Thoracic aorta (tissue), 2 donors: ENCODE data around the gene ABHD14A. TPM values are rescaled to one million over a fixed set of nuclear protein-coding genes. Genes with fewer than 3 reads are reported as not detected.

Experiments used
- ATAC-seq: fragments of 150-250 bp; one replicate; pipeline ENCODE4 v1.8.0; 2017; ENCODE audit warnings: low read depth; ENCODE audit not compliant: insufficient number of reproducible peaks, low FRiP score
- DNase-seq: peaks from one replicate; pipeline ENCODE4 v3.0.0-alpha.2; 2020; ENCODE audit warnings: low spot score
- H3K27ac ChIP-seq, 2 donors: fragments of 200-600 bp; sonication (generic); 1 replicate in 1 of 2; 2 replicates in 1 of 2; pipeline ENCODE4 v1.5.1; 2016; ENCODE audit warnings: mild to moderate bottlenecking in 2 of 2, moderate library complexity in 2 of 2
- H3K27me3 ChIP-seq: fragments of 200-600 bp; sonication (generic); replicated peaks from 2 replicates; pipeline ENCODE4 v1.6.0; 2016; ENCODE audit warnings: mild to moderate bottlenecking; ENCODE audit not compliant: insufficient read depth
- H3K36me3 ChIP-seq: fragments of 200-600 bp; sonication (generic); one replicate; pipeline ENCODE4 v1.5.1; 2016
- H3K4me1 ChIP-seq, 2 donors: fragments of 200-600 bp; sonication (generic); 1 replicate in 1 of 2; 2 replicates in 1 of 2; pipeline versions ENCODE4 v1.5.1 to v1.6.0; 2016; ENCODE audit warnings: low read depth in 2 of 2, mild to moderate bottlenecking in 1 of 2; ENCODE audit not compliant: control insufficient read depth in 1 of 2
- H3K4me3 ChIP-seq: fragments of 200-600 bp; sonication (generic); 2 replicates; pipeline ENCODE4 v1.5.1; 2016; ENCODE audit warnings: mild to moderate bottlenecking
- H3K9me3 ChIP-seq: fragments of 200-600 bp; sonication (generic); 2 replicates; pipeline ENCODE4 v1.5.1; 2016
- total RNA-seq, 2 donors: library from RNA; depleted of rRNA; stranded (reverse); fragments of >200 nt; gene quantifications; one replicate each; pipeline versions ENCODE4 v1.1.0 to v1.2.3, GENCODE V29; 2016
- TF ChIP-seq, protein P1 (sequence below): fragments of 200-600 bp; sonication (generic); IDR thresholded peaks from one replicate; pipeline ENCODE4 v1.5.1; 2019; ENCODE audit warnings: antibody characterized with exemption

The ABHD14A gene
- total RNA-seq, 2 donors from 2014 or later: 9.7 to 24.0 TPM

- peaks cover 17% of the 10 kb centered on the region for H3K36me3 ChIP-seq
- peak overlapping the region; percentile 77 to 78 for H3K27ac ChIP-seq
- H3K4me3 ChIP-seq: peak overlapping the region; percentile 70
- no peaks in the 10 kb centered on the region for H3K27me3 ChIP-seq
- ATAC-seq (peak; percentile 45), DNase-seq (no peak)
- TF ChIP-seq, protein P1, sequence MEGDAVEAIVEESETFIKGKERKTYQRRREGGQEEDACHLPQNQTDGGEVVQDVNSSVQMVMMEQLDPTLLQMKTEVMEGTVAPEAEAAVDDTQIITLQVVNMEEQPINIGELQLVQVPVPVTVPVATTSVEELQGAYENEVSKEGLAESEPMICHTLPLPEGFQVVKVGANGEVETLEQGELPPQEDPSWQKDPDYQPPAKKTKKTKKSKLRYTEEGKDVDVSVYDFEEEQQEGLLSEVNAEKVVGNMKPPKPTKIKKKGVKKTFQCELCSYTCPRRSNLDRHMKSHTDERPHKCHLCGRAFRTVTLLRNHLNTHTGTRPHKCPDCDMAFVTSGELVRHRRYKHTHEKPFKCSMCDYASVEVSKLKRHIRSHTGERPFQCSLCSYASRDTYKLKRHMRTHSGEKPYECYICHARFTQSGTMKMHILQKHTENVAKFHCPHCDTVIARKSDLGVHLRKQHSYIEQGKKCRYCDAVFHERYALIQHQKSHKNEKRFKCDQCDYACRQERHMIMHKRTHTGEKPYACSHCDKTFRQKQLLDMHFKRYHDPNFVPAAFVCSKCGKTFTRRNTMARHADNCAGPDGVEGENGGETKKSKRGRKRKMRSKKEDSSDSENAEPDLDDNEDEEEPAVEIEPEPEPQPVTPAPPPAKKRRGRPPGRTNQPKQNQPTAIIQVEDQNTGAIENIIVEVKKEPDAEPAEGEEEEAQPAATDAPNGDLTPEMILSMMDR: peak; percentile 44
- H3K4me1 ChIP-seq: peaks cover 3 to 17% of the 10 kb centered on the region in 2 donors
- H3K9me3 ChIP-seq: no peaks in the 10 kb centered on the region
These were observed 18.7 kb upstream of the ABHD14A start for GRCh38 chr3:51955893-51956770.

GRCh38 chr3:51957520-51958205 is 17.2 kb upstream of the ABHD14A start:
- H3K4me3 ChIP-seq: no peak overlapping the region
- no peaks in the 10 kb centered on the region for H3K9me3 ChIP-seq
- H3K36me3 ChIP-seq: peaks cover 17% of the 10 kb centered on the region
- TF ChIP-seq, protein P1: no peak
- DNase-seq: no peak
- peaks cover 3 to 31% of the 10 kb centered on the region in 2 donors for H3K4me1 ChIP-seq
- no peak for ATAC-seq
- H3K27ac ChIP-seq: no peak overlapping the region
- H3K27me3 ChIP-seq: no peaks in the 10 kb centered on the region

DNA sequence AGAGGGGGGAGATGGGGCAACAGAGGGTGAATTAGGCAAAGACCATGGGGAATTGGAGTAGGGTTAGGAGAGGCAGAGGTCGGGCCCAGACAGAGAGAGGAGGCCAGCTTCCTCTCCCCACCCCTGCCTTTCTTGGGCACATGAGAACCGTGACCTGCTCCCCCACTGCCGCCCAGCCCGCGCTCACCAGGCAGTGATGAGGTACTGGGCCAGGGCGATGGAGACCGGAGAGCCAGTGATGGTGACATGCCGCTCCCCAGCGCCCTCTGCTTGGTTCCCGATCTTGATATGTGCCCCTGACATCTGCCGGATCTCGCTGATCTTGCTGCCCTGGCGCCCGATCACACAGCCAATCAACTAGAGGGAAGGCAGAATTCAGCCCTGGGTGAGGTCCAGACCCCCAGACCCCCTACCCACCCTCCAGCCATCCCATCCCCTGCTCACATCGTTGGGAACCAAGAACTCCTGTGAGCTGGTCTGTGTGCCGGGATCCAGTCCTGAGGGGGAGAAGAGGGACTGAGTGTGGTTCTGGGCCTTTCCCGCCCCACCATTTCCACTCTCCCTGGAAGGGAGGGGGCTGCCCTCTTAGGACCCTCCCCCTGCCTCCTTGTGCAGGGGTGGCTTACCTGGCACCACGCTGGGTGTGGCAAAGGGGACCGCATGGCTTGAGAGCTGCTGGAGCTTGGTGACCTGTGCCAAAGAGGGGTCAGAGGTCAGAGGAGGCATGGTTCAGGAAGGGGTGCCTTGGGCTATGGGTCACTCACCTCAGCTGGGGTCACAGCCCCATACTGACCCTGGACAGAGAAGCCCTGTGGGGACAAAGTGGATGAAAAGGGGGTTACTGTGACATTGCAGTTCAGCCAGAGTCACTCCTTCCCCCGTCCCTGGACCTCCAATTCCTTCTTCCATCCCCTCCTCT is 16.0 kb upstream of the ABHD14A start:
- Histone ChIP-seq H3K27ac (no peak overlapping the region), H3K4me1 (peaks cover 3 to 43% of the 10 kb centered on the region in 2 donors), H3K9me3 (no peaks in the 10 kb centered on the region), H3K36me3 (peaks cover 17% of the 10 kb centered on the region), H3K4me3 (no peak overlapping the region), H3K27me3 (no peaks in the 10 kb centered on the region)
- DNase-seq (no peak), ATAC-seq (no peak)
- TF ChIP-seq, protein P1: no peak

DNA sequence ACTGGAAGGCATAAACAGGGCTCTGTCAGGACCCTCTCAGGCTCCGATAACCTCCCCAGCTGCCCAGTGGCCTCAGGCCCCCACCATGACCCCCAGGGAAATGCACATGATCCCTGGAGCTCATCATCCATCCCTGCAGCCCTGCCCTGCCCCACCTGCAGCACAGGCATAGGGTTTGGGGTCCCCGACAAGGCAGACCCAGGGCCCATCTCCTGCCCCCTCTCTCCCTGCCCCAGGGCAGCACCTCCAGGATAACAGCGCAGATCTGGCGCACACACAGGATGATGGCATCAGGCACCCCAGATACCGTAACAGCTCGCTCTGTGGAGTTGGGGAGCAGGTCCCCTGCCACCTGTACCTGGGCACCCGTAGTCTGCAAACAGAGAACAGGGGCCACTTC is 15.2 kb upstream of the ABHD14A start:
- Histone ChIP-seq H3K9me3 (no peaks in the 10 kb centered on the region), H3K4me1 (peaks cover 10 to 51% of the 10 kb centered on the region in 2 donors), H3K27me3 (no peaks in the 10 kb centered on the region), H3K4me3 (no peak overlapping the region), H3K27ac (no peak overlapping the region), H3K36me3 (peaks cover 17% of the 10 kb centered on the region)
- no peak for DNase-seq
- no peak for ATAC-seq
- TF ChIP-seq, protein P1: no peak
